CD4-positive, alpha-beta T cell treated with Interleukin-4 for 1 hour (primary cell): Measurements from ENCODE around the gene ACOX3.
"Not testable (repeated sequence)": the region's sequence is repeated elsewhere in the genome, so short reads cannot be mapped to it uniquely, and the experiment has no call there.

ENCODE experiments used
- DNase-seq, 2 donors: peaks; one replicate each; pipeline ENCODE4 v3.0.0-alpha.2; 2020 to 2022

The ACOX3 gene

DNA sequence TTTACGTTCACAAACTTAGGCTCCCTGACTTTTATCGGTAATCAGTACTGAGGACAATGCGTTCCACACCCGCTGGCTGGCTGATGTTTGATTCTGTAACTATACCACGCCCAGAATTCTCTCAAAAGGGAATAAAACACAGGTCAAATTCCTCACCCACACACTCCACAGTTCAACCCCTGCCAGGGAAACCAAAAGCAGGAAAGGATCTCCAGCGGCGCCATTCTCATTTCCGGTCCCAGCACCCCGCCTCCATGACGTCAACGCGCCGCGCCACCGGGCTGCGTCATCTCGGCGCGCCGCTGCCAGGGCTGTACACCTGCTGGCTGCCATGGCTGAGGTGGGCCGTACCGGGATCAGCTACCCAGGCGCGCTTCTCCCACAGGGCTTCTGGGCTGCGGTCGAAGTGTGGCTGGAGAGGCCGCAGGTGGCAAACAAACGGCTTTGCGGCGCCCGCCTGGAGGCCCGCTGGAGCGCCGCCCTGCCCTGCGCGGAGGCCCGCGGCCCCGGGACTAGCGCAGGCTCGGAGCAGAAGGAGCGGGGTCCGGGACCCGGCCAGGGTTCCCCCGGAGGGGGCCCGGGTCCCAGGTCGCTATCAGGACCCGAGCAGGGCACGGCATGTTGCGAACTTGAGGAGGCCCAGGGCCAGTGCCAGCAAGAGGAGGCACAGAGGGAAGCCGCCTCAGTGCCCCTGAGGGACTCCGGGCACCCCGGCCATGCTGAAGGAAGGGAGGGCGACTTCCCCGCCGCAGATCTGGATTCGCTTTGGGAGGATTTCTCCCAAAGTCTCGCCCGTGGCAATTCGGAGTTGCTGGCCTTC lies at the start of gene ACOX3, which contains the start of gene TRMT44:
ACOX3 (minus strand) TSS at position 232 of the 820 bp plus-strand sequence. CDS start 24,202 bp downstream, outside the sequence.
TRMT44 (plus strand) TSS at position 286 of the 820 bp plus-strand sequence; CDS start at position 332, 46 bp downstream.
- DNase-seq: peak; percentile 92 to 95

DNA sequence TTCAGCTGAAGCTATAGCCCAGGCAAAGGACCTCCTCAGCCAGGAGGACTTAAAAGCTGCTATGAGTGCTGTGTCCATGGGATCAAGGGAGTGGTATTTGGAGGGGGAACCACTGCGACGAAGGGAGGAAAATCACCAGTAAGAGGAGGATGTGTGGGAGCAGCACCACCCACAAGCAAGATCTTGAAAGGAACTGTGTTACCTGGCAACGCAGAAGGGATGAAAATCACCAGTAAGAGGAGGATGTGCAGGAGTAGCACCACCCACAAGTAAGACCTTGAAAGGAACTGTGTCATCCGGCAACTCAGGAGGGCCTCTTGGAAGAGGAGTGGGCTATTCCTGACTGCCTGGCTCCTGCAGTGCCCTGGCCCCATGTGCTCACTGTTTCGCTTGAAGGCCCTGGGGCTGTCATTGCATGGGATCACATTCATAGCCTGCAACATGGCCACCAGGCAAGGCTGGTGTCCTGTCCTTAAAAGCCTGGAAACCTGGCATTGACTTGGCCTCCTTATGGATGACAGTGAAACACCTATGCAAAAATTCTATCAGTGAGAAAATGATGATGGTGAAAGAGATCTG lies 48.4 kb upstream of the ACOX3 start:
- DNase-seq: no peak

DNA sequence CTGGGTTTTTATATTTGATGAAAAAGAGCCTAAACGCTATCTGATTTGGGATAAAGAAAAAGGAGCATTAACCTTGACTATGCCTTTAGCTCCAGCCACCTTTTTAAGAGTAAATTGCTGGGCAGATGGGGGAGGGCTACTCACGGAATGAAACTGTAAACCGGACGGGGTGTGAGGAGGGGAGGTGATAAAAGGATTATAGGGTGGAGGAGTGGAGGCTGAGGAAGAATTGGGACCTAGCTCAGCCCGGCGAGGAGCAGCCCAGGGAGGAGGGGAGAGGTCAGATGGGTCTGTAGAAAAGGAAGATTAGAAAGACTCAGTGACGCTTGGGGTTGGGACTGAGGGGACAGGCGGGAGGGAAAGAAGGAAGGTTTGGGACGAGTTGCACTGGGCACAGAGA lies 46.1 kb upstream of the ACOX3 start:
- DNase-seq: not testable (repeated sequence)

DNA sequence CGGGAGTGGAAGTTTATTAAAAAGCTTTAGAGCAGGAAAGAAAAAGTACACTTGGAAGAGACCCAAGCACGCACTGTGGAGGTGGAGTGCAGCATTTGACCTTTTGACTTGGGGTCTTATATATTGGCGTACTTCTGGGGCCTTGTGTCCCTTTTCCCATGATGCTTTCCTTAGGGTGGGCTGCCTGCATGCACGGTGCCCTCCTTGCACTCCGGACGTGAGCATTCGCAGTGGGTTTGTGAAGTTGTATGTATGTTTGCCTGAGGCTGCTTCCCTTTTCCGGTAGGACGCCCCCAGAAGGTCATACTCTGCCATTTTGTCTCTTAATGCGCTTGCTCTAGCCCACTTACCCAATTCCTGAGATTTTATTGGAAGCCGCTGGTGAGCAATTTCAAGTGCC lies 39.7 kb upstream of the ACOX3 start:
- no peak for DNase-seq

DNA sequence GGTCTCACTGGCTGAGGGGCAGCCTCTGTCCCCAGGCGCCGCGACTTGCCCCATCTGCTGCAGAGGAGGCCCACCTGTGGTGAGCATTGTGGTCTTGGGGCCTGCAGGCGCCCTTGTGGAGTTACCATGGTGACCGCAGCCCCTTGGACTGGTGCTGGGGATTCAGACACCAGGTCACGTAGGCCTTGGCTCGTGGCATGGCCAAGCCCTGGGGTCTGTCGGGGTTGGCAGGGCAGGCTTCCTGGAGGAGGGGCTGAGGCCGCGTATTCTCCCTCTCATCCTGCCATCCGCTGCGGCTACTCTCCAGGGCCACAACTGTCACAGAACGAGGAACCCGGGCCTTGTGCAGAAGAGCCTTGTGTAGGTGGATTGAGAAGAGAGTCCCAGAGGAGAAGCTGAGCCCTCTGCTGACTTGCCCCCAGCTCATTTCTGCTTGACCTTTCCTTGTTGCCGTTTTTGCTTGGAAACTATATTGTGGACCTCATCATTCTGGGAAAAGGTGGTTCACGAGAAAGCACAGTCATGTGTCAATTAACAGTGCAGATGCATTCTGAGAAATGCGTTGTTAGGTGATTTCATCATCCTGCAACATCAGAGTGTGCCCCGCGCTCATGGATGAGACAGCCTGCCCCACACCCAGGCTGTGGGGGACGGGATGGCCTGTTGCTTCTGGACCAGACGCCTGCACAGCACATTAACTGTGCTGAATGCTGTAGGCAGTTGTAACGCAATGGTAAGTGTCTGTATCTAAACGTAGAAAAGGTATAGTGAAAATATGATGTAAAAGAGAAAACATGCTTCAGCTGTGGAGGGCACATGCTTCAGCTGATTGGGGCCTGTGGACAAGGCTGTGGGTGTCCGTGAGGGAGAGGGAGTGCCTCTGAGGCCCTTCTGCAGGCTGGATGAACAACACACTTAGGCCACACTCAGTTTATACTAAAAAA lies 38.5 kb upstream of the ACOX3 start:
- no peak for DNase-seq

DNA sequence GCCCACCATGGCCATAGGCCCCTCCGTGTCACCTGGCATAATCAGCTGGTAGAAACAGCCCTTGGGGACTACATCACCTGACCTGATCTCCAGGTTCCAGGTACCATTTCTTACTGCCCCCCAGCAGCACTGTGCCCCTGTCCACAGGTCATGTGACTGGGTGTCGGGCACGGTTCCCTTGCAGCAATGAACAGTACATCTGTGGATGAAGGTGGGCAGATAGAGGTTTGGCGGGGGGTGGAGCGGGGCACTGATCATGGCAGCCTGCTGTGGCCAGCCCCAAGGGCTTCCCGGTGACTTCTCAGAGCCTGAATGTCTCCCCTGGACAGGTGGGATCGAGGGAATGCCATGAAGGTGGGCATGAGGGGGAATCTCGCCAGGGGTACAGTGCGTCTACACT lies 37.8 kb upstream of the ACOX3 start:
- DNase-seq: no peak

DNA sequence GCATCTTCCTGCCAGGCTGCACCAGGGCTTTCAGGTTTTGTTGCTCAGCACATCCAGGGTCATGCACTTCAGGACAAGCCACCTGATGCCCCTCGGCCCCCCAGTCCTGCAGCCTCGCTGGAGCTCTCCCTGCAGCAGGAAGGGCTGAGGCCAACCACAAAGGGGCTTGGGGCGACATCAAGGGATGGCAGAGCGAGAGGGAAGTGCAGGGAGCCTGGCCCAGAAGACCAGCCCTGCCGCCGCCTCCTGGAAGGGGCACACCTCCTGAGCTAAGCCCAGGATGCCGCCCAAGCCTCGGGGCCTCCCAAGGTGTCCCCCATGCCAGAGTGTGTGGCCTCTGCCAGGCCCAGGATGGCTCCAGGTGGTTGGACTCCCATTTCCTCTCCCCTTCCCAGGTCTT lies 37.2 kb upstream of the ACOX3 start:
- DNase-seq: no peak

DNA sequence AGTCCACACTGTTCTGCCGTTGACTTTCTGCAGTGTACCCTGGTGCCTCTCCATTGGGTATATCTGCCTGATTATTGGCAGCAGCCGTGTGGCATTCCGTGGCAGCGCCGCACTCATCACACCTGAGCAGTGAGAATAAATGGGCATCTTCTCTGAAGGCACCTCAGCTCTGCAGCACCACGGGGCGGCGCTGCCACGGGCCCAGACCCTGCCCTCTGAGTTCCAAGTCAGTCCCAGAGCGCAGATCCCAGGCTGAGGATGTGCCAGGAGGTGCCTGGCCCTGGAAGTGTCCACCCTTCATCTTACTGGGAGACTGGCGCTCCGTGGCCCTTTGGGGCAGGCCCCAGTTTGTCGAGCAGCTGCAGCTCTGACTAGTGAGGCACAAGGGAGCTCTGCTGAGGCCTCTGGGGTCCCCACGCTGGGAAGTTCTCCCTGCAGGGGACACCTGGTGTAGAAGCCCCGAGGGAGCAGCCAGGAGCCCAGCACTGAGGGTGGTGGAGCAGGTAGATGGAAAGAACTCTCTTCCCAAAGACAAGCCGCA lies 36.6 kb upstream of the ACOX3 start:
- no peak for DNase-seq

DNA sequence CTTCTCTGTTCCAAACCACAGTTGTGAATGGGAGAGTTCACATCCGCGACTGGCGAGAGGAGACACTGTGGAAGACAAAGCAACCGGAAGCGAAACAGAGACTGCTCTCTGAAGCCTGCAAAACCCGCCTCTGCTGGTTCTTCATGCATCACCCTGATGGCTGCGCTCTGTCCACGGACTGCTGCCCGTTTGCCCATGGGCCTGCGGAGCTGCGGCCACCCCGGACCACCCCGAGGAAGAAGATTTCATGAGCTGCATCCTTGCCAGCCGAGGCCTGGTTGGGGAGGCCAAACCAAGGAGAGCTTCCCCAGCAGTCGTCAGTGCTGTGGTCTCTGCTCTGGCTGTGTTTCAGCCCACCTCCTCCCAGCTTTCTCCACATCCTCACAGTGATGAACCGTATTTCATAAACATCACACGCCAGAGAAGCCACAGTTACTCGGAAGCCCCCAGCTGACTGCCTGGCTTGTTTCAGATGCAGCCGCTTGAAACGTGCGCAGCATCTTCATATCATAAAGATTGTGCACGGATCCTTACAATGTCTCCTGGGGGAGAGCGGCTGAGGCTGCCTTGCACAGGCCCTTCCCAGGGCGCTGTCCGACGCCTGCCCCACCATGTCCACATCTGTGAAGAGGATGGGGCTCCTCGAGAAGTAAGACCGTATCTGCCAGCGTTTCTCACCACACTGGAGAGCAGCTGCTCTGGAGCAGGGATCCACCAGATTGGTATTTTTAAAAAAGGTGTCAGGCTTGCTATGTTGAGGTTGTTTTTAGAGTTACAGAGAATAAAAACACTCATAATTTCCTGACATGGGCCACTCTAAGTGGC lies 35.4 kb upstream of the ACOX3 start:
- no peak for DNase-seq

DNA sequence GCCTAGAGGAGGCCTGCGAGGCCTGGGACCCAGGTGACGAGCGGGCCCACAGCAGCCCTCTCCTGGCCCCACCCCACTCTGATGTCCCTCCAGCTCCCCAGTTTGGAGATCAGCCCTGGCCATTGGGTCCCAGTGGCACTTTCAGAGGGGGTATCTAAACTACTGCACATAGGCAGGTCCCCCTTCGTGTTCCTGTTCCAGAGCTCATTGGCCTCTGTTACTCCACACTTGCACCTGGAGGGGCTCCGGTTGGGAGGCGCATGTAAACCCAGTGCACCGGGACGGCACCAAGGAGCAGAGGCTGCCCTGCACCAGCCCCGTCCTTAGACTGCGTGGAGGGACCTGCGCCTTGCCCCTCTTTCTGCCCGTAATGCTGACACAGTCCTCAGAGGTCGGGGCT lies 34.3 kb upstream of the ACOX3 start:
- DNase-seq: no peak

DNA sequence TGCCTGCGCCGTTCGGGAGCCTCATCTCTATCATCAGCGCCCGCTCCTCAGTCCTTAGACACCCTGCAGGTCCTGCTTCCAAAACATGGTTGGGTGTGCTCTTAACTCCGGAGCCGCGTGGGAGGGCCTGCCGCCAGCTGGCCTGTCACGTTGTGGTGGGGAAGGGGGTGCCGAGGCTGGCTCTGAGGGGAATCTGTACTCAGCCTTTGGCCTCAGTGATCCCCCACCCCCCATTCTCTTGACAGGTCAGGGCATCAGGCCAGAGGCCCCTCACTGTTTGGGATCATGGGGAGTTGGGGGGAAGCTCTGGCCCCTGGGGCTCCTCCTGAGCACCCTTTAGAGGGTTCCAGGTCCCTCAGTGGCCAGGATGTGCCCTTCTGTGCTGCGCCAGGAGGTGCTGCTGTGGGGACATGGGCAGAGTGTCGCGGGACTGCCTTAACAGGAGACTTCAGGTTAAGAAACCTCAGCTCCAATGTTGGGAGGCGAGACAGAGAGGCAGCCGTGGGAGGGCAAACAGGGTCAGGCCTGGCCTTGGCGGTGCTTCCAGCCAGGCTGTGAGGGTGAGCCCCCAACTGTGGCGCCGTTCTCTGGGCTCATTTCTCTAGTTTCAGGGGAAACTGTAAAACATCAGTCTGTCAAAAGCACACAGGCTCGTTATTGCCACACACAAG lies 33.5 kb upstream of the ACOX3 start:
- DNase-seq: no peak

DNA sequence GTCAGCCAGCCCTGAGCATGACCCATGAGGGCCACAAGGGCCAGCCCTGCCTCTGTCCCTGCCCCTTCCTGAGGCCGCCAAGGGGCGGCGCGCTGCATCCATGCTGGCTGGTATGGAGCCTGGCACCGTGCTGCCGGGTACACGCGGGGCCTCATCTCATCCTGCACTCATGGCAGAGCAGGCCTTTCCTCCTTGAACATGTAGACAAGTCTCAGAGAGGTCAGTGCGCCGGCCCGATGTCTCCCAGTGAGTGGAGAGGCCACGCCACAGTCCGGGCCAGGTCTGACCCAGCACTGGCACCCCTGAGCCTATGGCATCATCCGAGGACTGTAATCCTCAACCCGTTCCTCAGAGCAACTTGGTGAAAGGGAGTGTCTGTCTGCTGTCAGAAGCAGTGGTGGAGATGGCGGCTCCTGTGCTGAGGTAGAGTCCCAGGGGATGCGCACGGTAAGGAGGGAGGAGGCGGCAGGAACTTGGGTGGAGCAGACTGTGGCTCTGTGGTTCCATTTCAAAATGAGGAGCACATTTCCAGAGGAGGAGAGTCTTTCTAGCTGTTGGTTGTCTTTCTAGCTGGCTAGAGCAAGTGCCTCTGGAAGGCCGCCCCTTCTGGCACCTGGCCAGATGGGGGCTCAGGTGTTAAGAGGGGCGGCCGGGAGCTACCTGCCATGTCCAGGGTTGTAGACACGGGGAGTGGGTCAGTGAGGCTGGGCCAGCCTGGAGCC lies 32.8 kb upstream of the ACOX3 start:
- no peak for DNase-seq

DNA sequence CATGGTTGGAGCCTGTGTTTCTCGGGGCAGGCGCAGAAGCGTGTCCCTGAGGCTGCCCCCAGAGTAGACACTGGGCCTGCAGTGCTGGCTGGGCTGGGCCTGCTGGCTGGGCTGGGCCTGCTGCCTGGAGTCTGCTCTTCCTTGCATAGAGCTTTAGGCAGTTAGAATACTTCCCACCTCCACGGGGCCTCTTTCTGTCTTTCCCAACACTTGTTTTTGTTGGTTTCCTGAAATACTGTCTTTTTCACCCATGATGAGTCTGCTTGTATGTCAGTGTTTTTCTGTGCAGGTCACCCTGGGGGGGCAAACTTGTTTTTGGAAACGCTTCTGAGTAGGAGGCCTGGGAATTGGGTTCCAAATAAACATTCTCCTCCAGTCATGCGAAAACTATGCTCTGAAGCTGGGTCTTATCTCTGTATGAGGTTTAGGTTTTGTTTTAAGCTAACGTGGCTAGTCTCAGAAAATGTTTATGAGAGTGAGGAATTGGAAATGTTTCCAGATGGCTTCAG lies 32.2 kb upstream of the ACOX3 start:
- DNase-seq: no peak

DNA sequence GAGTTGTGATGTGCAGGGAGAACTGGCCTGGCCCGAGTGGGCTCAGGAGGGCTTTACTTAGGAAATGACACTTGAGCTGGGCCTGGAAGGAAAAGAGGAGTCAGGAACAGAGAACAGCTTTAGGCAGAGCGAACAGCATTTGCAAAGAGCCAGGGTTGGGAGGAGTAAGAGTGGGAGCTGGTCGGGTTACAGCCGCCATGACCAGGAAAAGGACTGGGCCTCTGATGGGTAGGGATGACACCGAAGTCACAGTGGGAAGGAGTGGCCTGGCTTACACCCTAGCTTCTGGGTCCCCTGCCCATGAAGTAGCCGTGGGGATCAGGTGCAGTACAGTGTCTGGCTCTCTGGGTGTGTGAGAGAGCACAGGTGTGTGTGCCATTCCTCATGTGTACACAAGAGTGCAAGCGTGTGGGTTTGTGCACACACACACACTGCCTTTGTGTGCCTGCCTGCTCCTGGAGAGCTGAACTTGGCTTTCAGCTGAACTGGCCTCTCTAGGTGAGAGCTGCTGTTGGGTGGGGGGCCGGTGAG lies 31.7 kb upstream of the ACOX3 start:
- DNase-seq: no peak

DNA sequence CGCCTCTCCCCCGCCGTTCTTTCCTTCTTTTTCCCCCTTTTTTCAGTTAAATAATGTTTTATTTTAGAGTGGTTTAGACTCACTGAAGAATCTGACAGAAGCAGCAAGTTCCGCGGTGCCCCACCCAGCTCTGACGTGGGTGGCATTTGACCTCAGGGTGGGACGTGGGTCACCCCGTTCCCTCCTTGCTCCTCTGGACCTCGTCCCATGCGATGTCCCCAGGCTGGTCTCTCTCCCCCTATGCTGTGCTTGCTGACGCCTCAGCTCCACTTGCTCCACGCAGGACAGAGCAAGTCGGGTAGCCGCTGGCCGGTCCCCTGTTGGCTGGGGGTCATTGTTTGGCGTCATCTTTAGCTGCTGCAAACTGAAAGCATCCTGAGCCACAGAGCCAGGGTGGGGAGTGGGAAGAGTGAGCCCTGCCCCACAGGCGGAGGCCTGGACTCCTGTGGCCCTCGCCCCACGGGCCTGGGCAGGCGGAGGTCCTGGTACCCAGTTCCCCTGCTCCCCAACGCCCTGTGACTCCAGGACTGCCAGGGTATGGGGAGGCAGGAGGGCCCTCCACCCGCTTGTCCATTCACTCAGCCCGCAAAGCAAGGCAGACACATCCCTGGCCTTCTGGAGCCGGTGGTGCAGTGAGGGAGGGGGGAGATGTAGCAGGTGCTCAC lies 30.8 kb upstream of the ACOX3 start:
- DNase-seq: no peak

DNA sequence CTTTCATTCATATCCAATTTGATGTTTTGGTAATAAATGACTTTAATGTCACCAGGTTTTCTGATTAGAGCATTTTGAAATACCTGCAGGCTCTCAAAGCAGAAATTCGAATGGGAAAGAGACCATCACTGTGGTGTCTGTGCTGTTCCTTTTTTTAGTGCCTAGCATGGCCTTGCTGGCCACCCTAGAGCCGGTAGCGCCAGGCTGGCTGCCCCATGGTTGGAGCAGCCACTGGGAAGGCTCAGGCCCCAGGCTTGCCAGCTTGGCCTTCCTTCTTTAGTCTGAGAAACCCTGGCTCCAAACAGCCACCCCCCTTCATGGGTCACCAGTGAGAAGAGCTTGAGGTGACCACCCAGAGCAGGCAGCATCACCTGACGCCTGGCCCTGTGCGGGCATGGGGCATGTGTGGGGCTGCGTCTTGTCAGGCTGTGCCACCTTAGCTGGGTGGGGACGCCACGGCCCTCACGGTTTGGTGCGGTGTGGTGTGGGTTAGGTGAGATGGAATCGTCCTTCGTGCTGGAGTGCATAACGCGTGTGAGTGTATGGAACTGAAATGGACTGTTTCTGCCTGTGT lies 30.0 kb upstream of the ACOX3 start:
- DNase-seq: no peak

DNA sequence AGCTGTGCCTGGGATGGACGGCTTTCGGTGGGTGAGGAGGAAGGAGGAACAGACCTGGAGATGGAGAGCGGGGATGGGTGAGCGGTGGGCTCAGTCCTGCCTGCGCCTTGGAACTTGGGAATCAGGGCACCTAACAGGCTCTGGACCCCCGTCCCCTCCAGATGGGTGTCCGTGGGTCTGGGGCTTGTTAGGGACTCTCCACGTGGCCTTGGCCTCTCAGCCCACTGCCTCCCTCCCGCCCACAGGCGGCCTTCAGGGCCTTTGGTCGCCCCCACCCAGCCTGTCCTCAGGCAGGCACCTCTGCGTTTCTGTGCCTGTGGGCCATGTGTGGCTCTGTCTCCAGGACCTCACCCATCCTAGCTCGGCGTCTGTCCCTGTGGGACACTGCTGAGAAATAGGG lies 29.0 kb upstream of the ACOX3 start:
- DNase-seq: no peak

DNA sequence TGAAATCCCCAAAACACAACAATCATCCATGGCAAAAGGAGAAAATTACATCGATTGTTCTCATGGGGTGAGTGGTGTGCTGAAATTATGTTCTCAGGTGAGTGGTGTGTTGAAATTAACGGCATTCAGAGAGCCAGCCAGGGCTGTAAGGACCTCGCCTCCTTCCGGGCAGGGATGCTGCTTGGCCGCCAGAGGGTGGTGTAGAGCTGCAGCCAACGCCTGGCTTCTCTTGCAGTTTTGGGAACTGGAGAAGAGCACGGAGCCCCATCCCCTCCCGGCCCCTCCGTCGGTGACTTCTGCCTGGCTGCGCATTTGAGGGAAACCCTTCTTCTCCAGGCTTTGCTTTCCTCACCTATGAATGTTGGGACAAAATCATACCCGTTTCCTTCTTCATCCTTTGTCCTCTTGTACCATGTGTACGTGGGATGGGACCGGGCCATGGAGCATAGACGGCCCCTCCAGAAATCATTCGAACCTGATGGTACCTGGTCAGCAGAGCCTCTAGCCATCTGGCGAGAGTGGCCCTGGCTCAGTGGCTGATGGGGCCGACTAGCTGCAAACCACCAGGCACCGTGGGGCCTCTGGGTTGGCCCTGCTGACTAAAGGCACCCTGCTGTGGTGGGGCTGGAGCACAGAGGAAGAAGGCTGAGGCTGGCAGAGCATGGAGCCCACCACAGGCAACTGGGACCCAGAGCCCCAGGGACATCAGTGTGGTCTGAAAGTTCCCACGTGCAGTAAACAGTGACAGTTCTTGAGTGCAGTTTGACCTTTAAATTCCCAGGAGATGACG lies 28.4 kb upstream of the ACOX3 start:
- peak; percentile 37 to 47 for DNase-seq

DNA sequence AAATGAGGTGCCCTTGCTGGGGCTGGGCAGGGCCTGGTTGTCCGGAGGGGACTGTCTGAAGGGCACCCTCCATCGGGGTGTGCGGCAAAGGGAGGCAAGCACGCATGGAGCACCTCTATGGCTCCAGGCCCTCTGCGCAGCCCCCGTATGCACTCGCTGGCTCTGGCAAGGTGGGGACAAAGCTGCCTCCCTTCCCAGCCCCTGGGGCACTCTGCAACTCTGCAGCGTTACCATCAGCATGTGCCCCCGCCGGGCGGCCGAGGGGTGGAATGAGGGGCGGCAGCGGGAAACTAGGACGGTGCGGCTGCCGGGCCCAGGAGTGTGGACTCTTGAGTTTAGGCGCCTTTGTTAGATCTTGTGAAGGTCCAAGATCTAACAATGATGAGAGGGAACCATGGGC lies 26.5 kb upstream of the ACOX3 start:
- DNase-seq: no peak
